ENCODE data around the gene GRM7. TPM values are rescaled to one million over a fixed set of nuclear protein-coding genes. Genes with fewer than 3 reads are reported as not detected.

GRM7 gene
- total and polyA plus RNA-seq, 2 experiments from 2014 or later: 0.40 TPM; not detected in 1

DNA sequence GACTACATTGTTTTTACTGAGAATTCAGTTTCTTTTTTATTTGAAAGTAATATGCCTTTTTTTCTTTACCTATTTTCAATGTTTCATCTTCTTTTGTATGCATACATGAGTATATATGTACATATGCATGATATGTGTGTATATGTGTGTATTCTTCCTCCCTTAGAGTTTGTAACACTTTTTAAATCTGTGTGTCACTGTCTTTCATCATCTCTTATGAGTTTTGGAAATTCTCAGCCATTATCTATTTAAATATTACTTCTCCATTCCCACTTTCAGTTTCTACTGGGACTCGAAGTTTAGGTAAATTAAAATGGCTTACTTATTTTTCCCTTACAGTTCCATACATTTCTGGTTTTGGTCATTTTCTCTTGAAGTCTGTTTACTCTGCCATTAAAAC lies 754.1 kb downstream of the GRM7 start:
- Mint-ChIP-seq H3K27me3 (ENCODE audit: insufficient read depth, low read depth, poor library complexity) (no peaks in the 10 kb centered on the region), H3K9me3 (no peaks in the 10 kb centered on the region), H3K4me1 (no peaks in the 10 kb centered on the region), H3K27ac (no peak overlapping the region), H3K36me3 (ENCODE audit: low read depth) (no peaks in the 10 kb centered on the region), H3K4me3 (no peak overlapping the region)
- ATAC-seq (no peak), DNase-seq (ENCODE audit: low spot score) (no peak)
- Histone ChIP-seq H3K4me2 (no peak overlapping the region), H3K79me2 (replicated peaks; ENCODE audit: insufficient read depth) (no peaks in the 10 kb centered on the region), H3K9me2 (ENCODE audit: insufficient read depth) (no peaks in the 10 kb centered on the region), H3F3A (replicated peaks; ENCODE audit: low read depth) (no peaks in the 10 kb centered on the region), H3K4me1 (ENCODE audit: insufficient read depth) (no peaks in the 10 kb centered on the region), H3K36me3 (ENCODE audit: insufficient read depth) (no peaks in the 10 kb centered on the region), H3K27me3 (ENCODE audit: insufficient read depth) (no peaks in the 10 kb centered on the region), H3K4me3 (no peak overlapping the region), H3K27ac (ENCODE audit: low read depth) (no peak overlapping the region), H2AFZ (no peak overlapping the region), H4K20me1 (replicated peaks; ENCODE audit: insufficient read depth) (no peaks in the 10 kb centered on the region)
- no peak for TF ChIP-seq ZNF114 (CRISPR knock-in tag; IDR thresholded peaks at IDR 0.05)
- TF ChIP-seq, protein P1, sequence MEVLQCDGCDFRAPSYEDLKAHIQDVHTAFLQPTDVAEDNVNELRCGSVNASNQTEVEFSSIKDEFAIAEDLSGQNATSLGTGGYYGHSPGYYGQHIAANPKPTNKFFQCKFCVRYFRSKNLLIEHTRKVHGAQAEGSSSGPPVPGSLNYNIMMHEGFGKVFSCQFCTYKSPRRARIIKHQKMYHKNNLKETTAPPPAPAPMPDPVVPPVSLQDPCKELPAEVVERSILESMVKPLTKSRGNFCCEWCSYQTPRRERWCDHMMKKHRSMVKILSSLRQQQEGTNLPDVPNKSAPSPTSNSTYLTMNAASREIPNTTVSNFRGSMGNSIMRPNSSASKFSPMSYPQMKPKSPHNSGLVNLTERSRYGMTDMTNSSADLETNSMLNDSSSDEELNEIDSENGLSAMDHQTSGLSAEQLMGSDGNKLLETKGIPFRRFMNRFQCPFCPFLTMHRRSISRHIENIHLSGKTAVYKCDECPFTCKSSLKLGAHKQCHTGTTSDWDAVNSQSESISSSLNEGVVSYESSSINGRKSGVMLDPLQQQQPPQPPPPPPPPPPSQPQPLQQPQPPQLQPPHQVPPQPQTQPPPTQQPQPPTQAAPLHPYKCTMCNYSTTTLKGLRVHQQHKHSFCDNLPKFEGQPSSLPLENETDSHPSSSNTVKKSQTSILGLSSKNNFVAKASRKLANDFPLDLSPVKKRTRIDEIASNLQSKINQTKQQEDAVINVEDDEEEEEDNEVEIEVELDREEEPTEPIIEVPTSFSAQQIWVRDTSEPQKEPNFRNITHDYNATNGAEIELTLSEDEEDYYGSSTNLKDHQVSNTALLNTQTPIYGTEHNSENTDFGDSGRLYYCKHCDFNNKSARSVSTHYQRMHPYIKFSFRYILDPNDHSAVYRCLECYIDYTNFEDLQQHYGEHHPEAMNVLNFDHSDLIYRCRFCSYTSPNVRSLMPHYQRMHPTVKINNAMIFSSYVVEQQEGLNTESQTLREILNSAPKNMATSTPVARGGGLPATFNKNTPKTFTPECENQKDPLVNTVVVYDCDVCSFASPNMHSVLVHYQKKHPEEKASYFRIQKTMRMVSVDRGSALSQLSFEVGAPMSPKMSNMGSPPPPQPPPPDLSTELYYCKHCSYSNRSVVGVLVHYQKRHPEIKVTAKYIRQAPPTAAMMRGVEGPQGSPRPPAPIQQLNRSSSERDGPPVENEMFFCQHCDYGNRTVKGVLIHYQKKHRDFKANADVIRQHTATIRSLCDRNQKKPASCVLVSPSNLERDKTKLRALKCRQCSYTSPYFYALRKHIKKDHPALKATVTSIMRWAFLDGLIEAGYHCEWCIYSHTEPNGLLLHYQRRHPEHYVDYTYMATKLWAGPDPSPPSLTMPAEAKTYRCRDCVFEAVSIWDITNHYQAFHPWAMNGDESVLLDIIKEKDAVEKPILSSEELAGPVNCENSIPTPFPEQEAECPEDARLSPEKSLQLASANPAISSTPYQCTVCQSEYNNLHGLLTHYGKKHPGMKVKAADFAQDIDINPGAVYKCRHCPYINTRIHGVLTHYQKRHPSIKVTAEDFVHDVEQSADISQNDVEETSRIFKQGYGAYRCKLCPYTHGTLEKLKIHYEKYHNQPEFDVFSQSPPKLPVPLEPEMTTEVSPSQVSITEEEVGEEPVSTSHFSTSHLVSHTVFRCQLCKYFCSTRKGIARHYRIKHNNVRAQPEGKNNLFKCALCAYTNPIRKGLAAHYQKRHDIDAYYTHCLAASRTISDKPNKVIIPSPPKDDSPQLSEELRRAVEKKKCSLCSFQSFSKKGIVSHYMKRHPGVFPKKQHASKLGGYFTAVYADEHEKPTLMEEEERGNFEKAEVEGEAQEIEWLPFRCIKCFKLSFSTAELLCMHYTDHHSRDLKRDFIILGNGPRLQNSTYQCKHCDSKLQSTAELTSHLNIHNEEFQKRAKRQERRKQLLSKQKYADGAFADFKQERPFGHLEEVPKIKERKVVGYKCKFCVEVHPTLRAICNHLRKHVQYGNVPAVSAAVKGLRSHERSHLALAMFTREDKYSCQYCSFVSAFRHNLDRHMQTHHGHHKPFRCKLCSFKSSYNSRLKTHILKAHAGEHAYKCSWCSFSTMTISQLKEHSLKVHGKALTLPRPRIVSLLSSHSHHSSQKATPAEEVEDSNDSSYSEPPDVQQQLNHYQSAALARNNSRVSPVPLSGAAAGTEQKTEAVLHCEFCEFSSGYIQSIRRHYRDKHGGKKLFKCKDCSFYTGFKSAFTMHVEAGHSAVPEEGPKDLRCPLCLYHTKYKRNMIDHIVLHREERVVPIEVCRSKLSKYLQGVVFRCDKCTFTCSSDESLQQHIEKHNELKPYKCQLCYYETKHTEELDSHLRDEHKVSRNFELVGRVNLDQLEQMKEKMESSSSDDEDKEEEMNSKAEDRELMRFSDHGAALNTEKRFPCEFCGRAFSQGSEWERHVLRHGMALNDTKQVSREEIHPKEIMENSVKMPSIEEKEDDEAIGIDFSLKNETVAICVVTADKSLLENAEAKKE (CRISPR knock-in tag; IDR thresholded peaks at IDR 0.05): no peak
- TF ChIP-seq EZH2phosphoT487 (IDR thresholded peaks at IDR 0.05; ENCODE audit: unreplicated experiment): no peak
- TF ChIP-seq ETS1 (IDR thresholded peaks at IDR 0.05): no peak
- no peak for TF ChIP-seq JUNB (IDR thresholded peaks at IDR 0.05; ENCODE audit: unreplicated experiment)
- no peak for TF ChIP-seq CREB1 (CRISPR knock-in tag; IDR thresholded peaks at IDR 0.05; ENCODE audit: low read depth)
- TF ChIP-seq ZNF331 (CRISPR knock-in tag; IDR thresholded peaks at IDR 0.05; ENCODE audit: low read depth): no peak
- no peak for TF ChIP-seq REST (IDR thresholded peaks at IDR 0.05; ENCODE audit: unreplicated experiment)
- TF ChIP-seq EZH2 (IDR thresholded peaks at IDR 0.05; ENCODE audit: low read depth, unreplicated experiment): no peak
- no peak for TF ChIP-seq STAT1 (IDR thresholded peaks at IDR 0.05; ENCODE audit: unreplicated experiment)
- no peak for TF ChIP-seq POLR2AphosphoS5 (IDR thresholded peaks at IDR 0.05; ENCODE audit: low read depth)
- no peak for TF ChIP-seq NANOG (IDR thresholded peaks at IDR 0.05; ENCODE audit: borderline replicate concordance)
- TF ChIP-seq, protein P2, sequence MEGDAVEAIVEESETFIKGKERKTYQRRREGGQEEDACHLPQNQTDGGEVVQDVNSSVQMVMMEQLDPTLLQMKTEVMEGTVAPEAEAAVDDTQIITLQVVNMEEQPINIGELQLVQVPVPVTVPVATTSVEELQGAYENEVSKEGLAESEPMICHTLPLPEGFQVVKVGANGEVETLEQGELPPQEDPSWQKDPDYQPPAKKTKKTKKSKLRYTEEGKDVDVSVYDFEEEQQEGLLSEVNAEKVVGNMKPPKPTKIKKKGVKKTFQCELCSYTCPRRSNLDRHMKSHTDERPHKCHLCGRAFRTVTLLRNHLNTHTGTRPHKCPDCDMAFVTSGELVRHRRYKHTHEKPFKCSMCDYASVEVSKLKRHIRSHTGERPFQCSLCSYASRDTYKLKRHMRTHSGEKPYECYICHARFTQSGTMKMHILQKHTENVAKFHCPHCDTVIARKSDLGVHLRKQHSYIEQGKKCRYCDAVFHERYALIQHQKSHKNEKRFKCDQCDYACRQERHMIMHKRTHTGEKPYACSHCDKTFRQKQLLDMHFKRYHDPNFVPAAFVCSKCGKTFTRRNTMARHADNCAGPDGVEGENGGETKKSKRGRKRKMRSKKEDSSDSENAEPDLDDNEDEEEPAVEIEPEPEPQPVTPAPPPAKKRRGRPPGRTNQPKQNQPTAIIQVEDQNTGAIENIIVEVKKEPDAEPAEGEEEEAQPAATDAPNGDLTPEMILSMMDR (conservative IDR thresholded peaks at IDR 0.05; ENCODE audit: low read depth in 2 of 2): no peak
